MCF 10A (cell line): ENCODE results near the gene FLYWCH1. TPM values are rescaled to one million over a fixed set of nuclear protein-coding genes. Genes with fewer than 3 reads are reported as not detected.

ENCODE experiments used
- Bru-seq: library from RNA; stranded (reverse); fragments of 400-500 nt; gene quantifications from one replicate; lab custom pipeline; 2021; lab: Mats Ljungman, UMichigan
- BruChase-seq, 2 experiments: library from RNA; stranded (reverse); fragments of 400-500 nt; gene quantifications; one replicate each; lab custom pipeline; 2021; lab: Mats Ljungman, UMichigan
- BruUV-seq: library from RNA; stranded (reverse); fragments of 400-500 nt; replicated peaks from 2 replicates; lab custom pipeline; 2021; lab: Mats Ljungman, UMichigan
- CTCF ChIA-PET: fragments of 300-600 bp; sonication (Branson Sonifier 250); formaldehyde crosslinking; extraction: SDS; loops from one replicate; lab custom pipeline; 2021; ENCODE audit warnings: antibody characterized with exemption, inconsistent platforms; lab: Yijun Ruan, JAX
- POLR2A ChIA-PET: fragments of 300-600, 350-650 bp; sonication (Branson Sonifier 250); formaldehyde crosslinking; extraction: SDS; loops from one replicate; lab custom pipeline; 2020; ENCODE audit warnings: antibody characterized with exemption, inconsistent platforms; lab: Yijun Ruan, JAX
- DNase-seq: peaks from one replicate; pipeline ENCODE4 v3.0.0-alpha.2; 2018; ENCODE audit not compliant: unreplicated experiment
- H3K27ac Mint-ChIP-seq: one replicate; pipeline ENCODE4 v1.8.0; 2022; ENCODE audit warnings: mild to moderate bottlenecking, low read depth, mixed read lengths; ENCODE audit not compliant: unreplicated experiment
- H3K27me3 Mint-ChIP-seq: one replicate; pipeline ENCODE4 v1.8.0; 2022; ENCODE audit warnings: mixed read lengths; ENCODE audit not compliant: insufficient read depth, unreplicated experiment
- H3K36me3 Mint-ChIP-seq: one replicate; pipeline ENCODE4 v1.8.0; 2022; ENCODE audit warnings: mild to moderate bottlenecking, moderate library complexity, mixed read lengths; ENCODE audit not compliant: insufficient read depth, unreplicated experiment
- H3K4me1 Mint-ChIP-seq: one replicate; pipeline ENCODE4 v1.8.0; 2022; ENCODE audit warnings: mixed read lengths; ENCODE audit not compliant: insufficient read depth, unreplicated experiment
- H3K4me3 Mint-ChIP-seq: one replicate; pipeline ENCODE4 v1.8.0; 2022; ENCODE audit warnings: mild to moderate bottlenecking, moderate library complexity, mixed read lengths; ENCODE audit not compliant: unreplicated experiment
- H3K9me3 Mint-ChIP-seq: one replicate; pipeline ENCODE4 v1.8.0; 2022; ENCODE audit warnings: mixed read lengths; ENCODE audit not compliant: unreplicated experiment
- intact Hi-C: fragments of 100-400 bp; cut with micrococcal nuclease; formaldehyde crosslinking; loops from 2 replicates; pipeline ENCODE4 v1.14.1; 2022
- long read RNA-seq: library from polyadenylated mRNA; stranded (forward); transcript quantifications from one replicate; pipeline ENCODE4 v2.0.0, GENCODE V29; 2022
- total RNA-seq: library from RNA; stranded (reverse); gene quantifications from 2 replicates; pipeline ENCODE4 v1.2.3, GENCODE V29; 2022
- TF ChIP-seq, protein P1 (sequence below): fragments of 200-600 bp; IDR thresholded peaks from one replicate; pipeline ENCODE4 v1.8.0; 2022; ENCODE audit warnings: antibody characterized with exemption, mild to moderate bottlenecking; ENCODE audit not compliant: unreplicated experiment

The FLYWCH1 gene
- total RNA-seq (76.3 and 86.2 TPM in 2 replicates), Bru-seq, nascent RNA (percentile 63 among the genes with signal in this experiment), BruChase-seq, experiment 1, labeled RNA remaining after a 6-hour chase (percentile 70 among the genes with signal in this experiment), BruChase-seq, experiment 2, labeled RNA remaining after a 2-hour chase (percentile 64 among the genes with signal in this experiment)
- long read RNA-seq, full-length matches to known transcripts = 68 of 118 reads
- long read RNA-seq, partial matches to known transcripts = 10 of 118 reads
- long read RNA-seq, other reads (novel, unspliced or antisense) = 40 of 118 reads

DNA sequence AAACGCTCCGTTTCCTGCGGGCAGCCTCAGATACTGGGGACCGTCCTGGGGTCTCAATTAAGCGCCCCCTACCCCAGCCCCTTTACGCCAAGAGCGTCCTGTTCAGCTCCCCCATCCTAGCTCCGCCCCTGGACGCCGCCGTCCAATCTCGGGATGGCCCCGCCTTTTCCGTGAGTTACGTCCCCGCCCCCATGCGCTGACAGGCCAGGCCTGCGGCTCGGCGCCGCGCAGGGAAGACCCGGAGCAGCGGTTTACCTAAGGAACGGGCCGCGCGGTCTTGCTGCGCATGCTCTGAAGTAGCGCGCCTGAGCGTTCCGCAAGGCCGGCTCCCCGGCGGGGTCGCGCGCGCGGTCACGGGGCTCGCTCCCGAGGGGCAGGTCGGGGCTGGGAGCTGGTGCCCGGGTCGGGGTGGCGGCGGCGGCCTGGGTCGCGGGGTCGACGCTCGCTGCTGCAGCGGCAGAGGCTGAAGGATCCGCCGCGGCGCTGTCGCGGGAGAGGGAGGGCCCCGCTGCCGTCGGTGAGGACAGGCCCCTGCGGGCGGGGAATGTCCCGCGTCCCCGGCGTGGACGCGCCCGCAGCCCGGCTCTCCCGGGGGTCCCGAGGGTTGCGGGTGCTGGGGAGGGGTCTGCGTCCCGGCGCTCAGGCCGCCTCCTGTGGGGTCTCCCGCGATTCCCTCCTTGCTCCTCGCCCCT lies at the start of gene FLYWCH1:
TSS of gene FLYWCH1 (plus strand) at position 294 of the 692 bp plus-strand sequence. CDS start 17,755 bp downstream, outside the sequence.
- Mint-ChIP-seq H3K9me3 (no peaks in the 10 kb centered on the region), H3K36me3 (peaks cover 30% of the 10 kb centered on the region), H3K4me3 (peak within 1 kb of the TSS; percentile 74), H3K27me3 (no peaks in the 10 kb centered on the region), H3K27ac (peak within 1 kb of the TSS; percentile 81), H3K4me1 (peaks cover 19% of the 10 kb centered on the region)
- CTCF ChIA-PET = interaction anchor here (0.6 to 3.8 kb wide), 7 partner anchors 8 to 140 kb away, joined by 3 to 18 read pairs (median 3); no protein-coding TSS in a partner anchor
- POLR2A ChIA-PET = interaction anchor here (0.6 to 3.9 kb wide), 26 partner anchors 8 to 1157 kb away, joined by 3 to 75 read pairs (median 4); partner anchors contain the start of genes ELOB, FLYWCH2, HCFC1R1 and KCTD5
- BruUV-seq = no TSS peak
- intact Hi-C loops = no loop called here
- TF ChIP-seq, protein P1, sequence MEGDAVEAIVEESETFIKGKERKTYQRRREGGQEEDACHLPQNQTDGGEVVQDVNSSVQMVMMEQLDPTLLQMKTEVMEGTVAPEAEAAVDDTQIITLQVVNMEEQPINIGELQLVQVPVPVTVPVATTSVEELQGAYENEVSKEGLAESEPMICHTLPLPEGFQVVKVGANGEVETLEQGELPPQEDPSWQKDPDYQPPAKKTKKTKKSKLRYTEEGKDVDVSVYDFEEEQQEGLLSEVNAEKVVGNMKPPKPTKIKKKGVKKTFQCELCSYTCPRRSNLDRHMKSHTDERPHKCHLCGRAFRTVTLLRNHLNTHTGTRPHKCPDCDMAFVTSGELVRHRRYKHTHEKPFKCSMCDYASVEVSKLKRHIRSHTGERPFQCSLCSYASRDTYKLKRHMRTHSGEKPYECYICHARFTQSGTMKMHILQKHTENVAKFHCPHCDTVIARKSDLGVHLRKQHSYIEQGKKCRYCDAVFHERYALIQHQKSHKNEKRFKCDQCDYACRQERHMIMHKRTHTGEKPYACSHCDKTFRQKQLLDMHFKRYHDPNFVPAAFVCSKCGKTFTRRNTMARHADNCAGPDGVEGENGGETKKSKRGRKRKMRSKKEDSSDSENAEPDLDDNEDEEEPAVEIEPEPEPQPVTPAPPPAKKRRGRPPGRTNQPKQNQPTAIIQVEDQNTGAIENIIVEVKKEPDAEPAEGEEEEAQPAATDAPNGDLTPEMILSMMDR = no peak
- DNase-seq = peak; percentile 97

- ChIA-PET CTCF (interaction anchor here (0.9 to 1.0 kb wide), 2 partner anchors 9 to 33 kb away, joined by 3 read pairs; no protein-coding TSS in a partner anchor), POLR2A (interaction anchor here (0.8 to 1.0 kb wide), 2 partner anchors 88 to 97 kb away, joined by 3 read pairs; partner anchors contain the start of gene ELOB)
- Mint-ChIP-seq H3K4me1 (peaks cover 4% of the 10 kb centered on the region), H3K36me3 (no peaks in the 10 kb centered on the region), H3K27me3 (no peaks in the 10 kb centered on the region), H3K9me3 (no peaks in the 10 kb centered on the region), H3K4me3 (no peak overlapping the region), H3K27ac (no peak overlapping the region)
- DNase-seq = no peak
- intact Hi-C loops = no loop called here
- no TSS peak for BruUV-seq
- TF ChIP-seq, protein P1 = no peak
These were observed 46.1 kb upstream of the FLYWCH1 start for GRCh38 chr16:2865651-2866050.

- TF ChIP-seq, protein P1 = no peak
- ChIA-PET CTCF (interaction anchor here (0.7 to 1.0 kb wide), 3 partner anchors 12 to 34 kb away, joined by 3 read pairs; no protein-coding TSS in a partner anchor), POLR2A (interaction anchor here (0.8 to 1.2 kb wide), 2 partner anchors 28 to 98 kb away, joined by 3 read pairs; no protein-coding TSS in a partner anchor)
- intact Hi-C loops = no loop called here
- DNase-seq = no peak
- no TSS peak for BruUV-seq
- Mint-ChIP-seq H3K4me3 (no peak overlapping the region), H3K4me1 (peaks cover 4% of the 10 kb centered on the region), H3K27me3 (no peaks in the 10 kb centered on the region), H3K9me3 (no peaks in the 10 kb centered on the region), H3K27ac (no peak overlapping the region), H3K36me3 (no peaks in the 10 kb centered on the region)
These were observed 45.3 kb upstream of the FLYWCH1 start for GRCh38 chr16:2866431-2866830.

GRCh38 chr16:2867661-2867986 lies 44.1 kb upstream of the FLYWCH1 start:
- POLR2A ChIA-PET = interaction anchor here (0.8 to 3.4 kb wide), 20 partner anchors 14 to 1162 kb away, joined by 3 to 61 read pairs (median 4); partner anchors contain the start of genes ELOB, FLYWCH1, FLYWCH2 and KCTD5
- no peaks in the 10 kb centered on the region for H3K9me3 Mint-ChIP-seq
- no peaks in the 10 kb centered on the region for H3K27me3 Mint-ChIP-seq
- TSS peak; percentile 95 for BruUV-seq
- H3K27ac Mint-ChIP-seq = peak overlapping the region; percentile 94
- intact Hi-C loops = no loop called here
- DNase-seq = no peak
- CTCF ChIA-PET = interaction anchor here (0.6 to 1.8 kb wide), 21 partner anchors 11 to 240 kb away, joined by 3 to 15 read pairs (median 4); partner anchors contain the start of gene PRSS27
- TF ChIP-seq, protein P1 = no peak
- H3K36me3 Mint-ChIP-seq = no peaks in the 10 kb centered on the region
- H3K4me1 Mint-ChIP-seq = peaks cover 4% of the 10 kb centered on the region
- peak overlapping the region; percentile 89 for H3K4me3 Mint-ChIP-seq
